ENCODE data around the gene LTO1.

LTO1 gene

GRCh38 chr11:69674267-69674885 is 777 bp downstream of the LTO1 start:
- no peak for DNase-seq

DNA sequence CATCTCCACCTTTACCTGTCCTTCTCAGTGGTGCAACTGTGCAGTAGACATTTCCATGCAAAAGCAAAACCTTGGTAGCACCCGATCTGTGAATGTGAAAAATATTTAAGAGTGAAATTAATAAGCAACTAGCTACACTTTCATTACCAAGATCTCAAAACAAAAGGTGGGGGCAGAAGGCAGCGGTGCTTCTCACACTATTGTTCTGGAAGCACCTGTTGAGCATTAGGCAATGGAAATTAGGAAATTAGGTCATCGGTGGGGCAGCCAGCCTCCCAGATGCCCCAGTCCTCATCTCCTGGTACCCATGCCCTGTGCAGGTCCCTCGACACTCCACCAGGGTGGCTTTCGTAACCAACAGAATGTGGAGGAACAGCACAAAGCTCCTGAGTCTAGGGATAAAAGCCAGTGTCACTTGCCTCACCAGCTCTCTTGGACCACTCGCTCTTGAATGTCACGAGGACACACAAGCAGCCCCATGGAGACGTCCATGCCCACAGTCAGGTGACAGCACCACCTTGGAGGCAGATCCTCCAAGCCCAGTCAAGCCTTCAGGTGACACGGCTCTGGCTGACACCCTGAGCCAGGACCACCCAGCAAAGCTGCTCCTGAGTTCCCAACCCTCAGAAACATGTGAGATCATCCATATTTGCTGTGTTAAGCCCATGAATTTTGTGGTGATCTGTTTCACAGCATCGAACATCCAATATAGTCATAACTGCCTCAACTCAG is 3.3 kb downstream of the LTO1 start:
- DNase-seq, result no peak

DNA sequence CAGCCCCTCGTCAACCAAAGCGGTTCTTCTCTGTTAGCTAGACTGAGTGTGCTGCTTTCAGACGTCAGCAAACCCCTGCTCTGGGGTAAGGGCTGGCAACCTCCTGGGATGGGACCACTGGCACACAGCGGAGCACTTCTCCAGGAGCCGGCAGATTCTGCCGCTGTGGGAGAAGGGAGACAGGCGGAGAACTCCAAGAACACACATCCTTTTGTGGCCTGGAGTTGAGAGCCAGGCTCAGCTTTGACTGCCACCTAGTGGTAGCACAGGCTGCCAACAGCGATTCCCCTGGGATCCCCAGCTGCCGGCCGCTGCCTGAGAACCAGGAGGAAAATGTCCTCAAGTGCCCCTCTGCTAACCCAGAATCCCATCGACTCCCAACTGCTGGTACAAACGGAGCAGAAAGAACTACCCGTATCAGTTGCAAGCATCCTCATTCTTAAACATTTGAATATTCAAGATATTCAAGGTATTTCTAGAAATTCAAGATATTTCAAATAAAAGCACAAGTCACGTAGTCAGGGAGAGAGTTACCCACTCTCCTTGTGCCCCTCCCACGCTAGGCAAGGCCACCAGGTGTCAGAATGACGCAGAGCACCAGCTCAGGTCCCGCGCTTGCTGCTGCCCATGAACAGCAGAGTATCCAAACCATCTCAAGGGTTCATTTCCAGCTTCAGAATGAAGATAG is 4.9 kb downstream of the LTO1 start:
- peak; percentile 13 for DNase-seq

DNA sequence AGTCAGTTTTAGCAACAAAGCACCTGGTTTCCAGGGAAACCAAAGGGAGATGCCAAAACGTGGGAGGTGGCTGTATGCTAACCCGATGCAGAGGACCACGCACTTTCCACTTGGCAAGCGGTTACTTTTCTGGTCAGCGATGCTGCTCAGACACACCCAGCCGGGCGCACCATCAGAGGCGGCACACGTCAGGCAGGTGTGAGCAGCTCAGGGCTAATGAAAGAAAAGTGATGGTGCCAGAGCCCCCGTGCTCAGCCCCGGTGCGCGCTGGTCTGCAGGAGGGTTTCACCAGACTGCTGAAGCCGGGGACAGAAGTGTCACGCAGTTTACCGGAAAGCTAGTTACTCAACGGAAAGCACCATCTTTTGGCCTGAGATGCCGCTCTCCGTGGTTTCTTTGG is 5.7 kb downstream of the LTO1 start:
- no peak for DNase-seq

DNA sequence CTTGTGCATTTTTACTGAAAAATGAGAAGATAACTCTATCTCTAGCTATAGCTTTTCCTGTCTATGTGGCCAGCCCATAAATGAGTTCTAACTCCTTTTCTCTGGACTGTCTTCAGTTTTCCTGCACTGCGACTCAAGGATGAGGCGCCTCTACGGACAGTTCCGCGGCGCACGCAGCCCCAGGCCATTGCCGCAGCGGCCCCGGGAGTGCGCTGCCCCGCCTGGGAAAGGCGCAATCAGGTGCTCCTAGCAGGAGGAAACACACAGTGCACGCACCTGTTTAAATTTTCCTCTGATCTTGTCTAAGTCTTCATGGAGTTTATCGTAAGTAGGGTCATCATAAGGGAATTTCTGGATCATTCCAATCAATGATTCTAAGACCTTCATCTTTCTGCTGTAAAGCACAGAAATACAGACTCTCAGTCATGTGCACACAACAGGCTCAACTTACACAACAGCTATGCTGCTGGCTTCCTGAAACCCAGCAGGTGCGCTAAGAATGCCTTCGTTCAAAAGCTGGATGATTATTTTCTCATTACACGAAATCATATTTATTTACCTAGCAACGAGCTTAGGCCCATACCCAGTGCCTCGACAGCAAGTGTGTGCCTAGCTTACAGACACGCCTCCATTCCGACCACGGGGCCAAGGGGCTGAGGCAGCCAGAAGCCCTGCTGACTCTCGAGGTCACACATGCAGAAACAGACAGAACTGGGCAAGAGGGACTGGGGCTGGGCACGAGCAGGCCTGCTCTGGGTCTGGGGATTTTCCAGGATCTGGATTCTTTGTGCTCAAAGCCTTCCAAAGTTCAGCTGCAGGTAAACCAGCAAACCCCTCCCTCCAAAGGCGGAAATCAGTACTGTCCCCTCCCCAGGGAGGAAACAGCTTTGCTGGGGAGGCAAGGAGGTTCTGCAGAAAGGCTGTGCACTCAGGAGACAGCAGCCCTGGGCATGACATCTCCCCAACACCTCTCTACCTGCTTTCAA is 7.2 kb downstream of the LTO1 start:
- peak; percentile 25 for DNase-seq

GRCh38 chr11:69666752-69667536 is 8.2 kb downstream of the LTO1 start:
- DNase-seq, result no peak

- no peak for DNase-seq
Observed at GRCh38 chr11:69666261-69666660, 8.9 kb downstream of the LTO1 start.

DNA sequence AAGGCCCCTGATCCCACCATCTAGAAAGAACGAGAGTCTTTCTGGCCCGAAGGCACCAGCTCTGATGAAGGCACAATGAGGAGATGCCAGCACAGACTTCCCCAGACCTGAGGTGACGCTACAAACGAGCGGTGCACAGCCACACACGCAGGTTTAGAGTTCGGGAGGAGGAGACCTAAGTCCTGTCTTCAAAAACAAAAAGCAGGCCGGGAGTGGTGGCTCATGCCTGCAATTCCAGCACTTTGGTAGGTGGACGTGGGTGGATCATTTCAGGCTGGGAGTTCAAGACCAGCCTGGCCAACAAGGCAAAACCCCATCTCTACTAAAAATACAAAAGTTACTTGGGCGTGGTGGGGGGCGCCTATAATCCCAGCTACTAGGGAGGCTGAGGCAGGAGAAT is 9.5 kb downstream of the LTO1 start:
- no peak for DNase-seq

DNA sequence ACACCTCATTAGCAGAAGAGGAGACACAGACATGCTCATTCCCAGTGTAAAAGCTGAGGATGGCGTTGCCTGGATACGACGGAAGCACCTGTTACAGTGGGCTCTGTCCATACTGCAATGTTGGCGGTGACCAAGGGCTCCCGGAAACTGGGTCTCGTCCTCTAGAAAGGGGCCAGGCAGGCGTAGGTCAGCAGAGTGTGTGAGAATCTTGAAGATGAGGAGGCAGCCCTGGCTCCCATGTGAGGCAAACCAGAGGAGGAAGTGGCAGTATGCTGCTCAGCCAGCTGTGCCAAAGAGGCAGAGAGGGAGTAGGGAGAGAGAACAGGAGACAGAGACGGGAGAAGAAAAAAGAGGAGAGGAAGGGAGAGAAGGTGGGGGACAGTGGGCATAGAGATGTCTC is 10.3 kb downstream of the LTO1 start:
- no peak for DNase-seq

DNA sequence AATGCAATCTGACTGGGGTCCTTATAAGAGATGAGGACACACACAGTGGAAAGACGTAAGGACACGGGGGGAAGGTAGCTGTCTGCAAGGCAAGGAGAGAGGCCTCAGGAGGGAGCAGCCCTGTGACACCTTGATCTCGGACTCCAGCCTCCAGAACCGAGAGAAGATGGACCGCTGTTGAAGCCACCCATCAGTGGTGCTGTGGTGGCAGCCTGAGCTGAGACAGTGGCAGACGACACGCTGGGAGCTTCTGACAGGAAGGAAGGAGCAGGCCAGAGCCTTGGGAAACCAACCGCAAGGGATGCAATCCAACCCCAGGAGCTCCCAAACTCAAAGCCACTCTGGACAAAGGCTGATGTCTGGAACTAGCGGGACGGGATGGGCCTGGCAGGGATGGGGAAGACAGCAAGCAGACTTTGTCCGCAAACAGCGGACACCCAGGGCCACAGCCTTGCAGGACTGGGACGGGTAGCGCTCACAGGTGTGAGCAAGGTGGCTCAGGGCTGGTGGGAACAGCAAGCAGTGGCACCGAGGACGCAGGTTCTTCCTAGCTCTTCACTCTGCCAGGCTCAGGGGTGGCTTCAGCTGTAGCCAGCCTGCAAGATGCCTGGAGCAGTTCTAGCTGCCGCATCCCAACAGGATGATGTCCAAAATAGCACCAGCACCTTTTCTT is 10.9 kb downstream of the LTO1 start:
- no peak for DNase-seq

DNA sequence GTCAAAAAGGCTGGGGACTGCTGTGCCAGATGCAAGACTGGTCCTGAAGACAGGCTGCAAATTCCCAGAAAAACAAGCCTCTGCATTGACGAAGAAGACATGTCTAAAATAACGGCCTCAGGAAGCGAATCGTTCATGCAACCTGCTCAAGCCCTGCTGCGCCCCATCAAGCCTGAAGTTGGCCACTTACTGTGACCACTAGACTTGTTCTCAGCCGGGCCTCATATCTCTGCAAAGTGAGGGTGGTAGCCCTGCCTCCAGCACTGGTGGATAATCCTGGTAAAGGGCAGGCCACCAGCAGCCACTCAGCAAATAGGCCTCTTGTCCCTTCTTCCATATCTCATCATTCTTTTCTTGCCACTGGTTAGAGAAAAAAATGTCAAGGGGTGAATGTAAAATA is 11.8 kb downstream of the LTO1 start:
- DNase-seq, result no peak

DNA sequence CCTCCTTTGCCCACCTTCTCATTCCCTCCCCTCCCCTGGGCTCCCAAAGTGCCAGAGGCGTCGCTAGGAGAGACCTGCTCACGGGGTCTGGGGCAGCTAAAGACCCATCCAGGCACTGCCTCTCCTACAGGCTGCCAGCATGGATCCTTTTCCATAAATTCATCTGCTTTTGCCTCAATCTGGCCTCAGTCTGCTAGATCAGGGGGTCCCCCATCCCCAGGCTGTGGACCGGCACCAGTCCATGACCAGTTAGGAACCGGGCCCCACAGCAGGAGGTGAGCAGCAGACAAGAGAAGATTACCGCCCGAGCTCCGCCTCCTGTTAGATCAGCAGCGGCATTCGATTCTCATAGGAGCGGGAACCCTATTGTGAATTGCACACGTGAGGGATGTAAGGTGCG is 12.3 kb downstream of the LTO1 start:
- DNase-seq, result no peak

DNA sequence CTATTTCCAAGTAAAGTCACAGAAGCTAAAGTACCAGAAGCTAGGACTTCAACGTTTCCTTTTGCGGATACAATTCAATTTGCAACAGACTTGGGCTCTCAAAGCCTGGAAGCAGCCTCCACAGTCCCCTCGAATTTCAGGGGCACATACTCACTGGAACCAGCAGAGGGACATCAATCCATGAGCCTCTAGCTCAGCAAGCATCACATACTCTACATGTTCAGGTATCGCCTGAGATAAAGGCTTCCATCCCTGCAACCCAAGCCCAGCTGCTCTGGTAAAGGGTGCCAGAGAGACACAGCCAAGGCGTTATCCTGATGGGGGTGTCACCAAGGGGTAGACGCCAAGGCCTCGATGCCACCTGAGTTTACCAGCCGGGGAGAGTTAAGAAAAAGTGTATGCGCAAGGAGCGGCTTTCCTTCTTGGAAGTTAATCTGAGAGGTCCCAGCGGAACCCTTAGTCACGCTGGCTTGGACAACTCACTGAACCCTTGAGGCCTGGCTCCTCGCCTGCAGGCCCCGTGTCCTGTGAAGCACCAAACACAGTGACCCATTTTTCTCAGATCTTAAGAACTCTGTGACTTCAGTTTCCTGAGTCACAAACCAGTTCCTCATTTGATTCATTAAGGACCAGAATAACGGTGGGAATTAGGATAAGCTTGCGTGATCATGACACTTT is 13.0 kb downstream of the LTO1 start:
- DNase-seq, result no peak

GRCh38 chr11:69661413-69661715 is 13.8 kb downstream of the LTO1 start:
- no peak for DNase-seq

GRCh38 chr11:69660001-69660500 is 15.1 kb downstream of the LTO1 start:
- no peak for DNase-seq

DNA sequence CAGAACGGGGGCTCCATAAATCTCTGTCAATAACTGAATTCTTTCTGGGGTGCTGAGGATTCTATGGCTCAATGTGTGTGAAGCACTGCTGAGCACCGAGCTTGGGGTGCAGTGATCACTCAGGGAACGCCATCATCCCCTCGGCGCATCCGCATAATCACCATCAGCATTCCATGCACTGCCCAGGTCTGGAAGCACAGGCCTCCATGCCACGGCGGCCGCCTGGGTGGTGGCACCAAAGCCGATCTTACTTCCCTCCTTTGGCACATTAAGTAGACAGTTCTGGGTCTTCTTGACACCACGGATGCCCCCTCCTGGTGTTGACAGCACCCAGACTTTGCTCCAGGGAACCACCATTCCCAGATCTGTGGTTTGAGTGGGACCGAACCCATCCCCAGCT is 15.6 kb downstream of the LTO1 start:
- DNase-seq, result no peak

GRCh38 chr11:69658626-69659450 is 16.3 kb downstream of the LTO1 start:
- no peak for DNase-seq

DNA sequence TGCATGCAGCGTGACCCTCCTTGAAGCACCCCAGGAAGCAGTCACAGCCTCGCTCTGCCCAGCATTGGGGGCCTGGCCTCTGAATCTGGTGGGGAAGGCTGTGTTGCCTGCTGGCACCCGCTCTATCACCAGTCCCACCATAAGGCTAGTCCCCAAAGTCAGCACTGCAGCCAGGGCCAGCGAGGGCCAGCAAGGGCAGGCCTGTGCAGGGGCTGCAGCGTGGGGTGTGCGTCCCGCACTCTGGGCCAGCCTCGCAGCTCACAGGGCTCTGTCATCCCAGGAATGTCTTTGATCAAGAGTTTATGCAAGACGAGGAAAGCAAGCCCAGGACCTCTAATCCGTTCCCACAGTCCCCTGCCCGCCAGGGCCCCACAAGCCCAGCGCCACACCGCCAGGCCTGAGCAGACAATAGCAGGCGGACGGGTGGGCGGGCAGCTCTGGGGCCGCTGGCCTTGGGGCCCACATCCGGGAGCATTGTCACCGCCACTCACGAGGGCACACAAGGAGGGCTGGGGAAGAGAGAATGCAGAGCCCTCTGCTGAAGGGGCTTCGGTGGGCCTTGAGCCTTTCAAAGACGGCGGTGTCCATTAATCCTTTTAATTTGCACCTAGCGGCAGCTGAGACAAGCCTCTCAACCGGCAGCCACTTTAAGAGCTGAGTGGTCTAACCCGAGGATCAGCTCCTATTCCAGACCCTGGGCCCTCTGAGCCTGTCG is 17.1 kb downstream of the LTO1 start:
- DNase-seq, result no peak

GRCh38 chr11:69657456-69657910 is 17.7 kb downstream of the LTO1 start:
- DNase-seq, result no peak
